ENCODE data around the gene OR52N2.

Gene OR52N2

GRCh38 chr11:5833446-5833845 lies 24.7 kb downstream of the OR52N2 start:
- Histone ChIP-seq H4K20me1 (ENCODE audit: insufficient read depth) (no peaks in the 10 kb centered on the region), H3K27me3 (ENCODE audit: insufficient read depth, low read depth) (no peaks in the 10 kb centered on the region), H3K79me2 (ENCODE audit: insufficient read depth, low read depth) (no peaks in the 10 kb centered on the region), H3K27ac (no peak overlapping the region), H3K4me3 (IDR thresholded peaks at IDR 0.05; ENCODE audit: insufficient read depth, low read depth, low read length) (no peak overlapping the region), H3K36me3 (ENCODE audit: insufficient read depth) (no peaks in the 10 kb centered on the region), H3K4me2 (no peak overlapping the region), H3K4me1 (ENCODE audit: low read depth, poor library complexity, severe bottlenecking) (no peaks in the 10 kb centered on the region), H3K9ac (no peak overlapping the region), H2AFZ (ENCODE audit: low read depth) (no peak overlapping the region)
- TF ChIP-seq CTCF (conservative IDR thresholded peaks at IDR 0.05; ENCODE audit: low read depth, low read length): no peak

GRCh38 chr11:5837695-5838094 lies 29.0 kb downstream of the OR52N2 start:
- no peak for TF ChIP-seq CTCF (conservative IDR thresholded peaks at IDR 0.05; ENCODE audit: low read depth, low read length)
- Histone ChIP-seq H3K9ac (no peak overlapping the region), H3K4me2 (no peak overlapping the region)

GRCh38 chr11:5841797-5842196 lies 33.1 kb downstream of the OR52N2 start, which contains the start of gene OR52E6:
OR52E6 (minus strand) TSS chr11:5841897; CDS start chr11:5841897, 0 bp downstream.
- Histone ChIP-seq H3K9ac (no peak within 1 kb of the TSS), H3K4me2 (no peak within 1 kb of the TSS), H3K4me3 (IDR thresholded peaks at IDR 0.05; ENCODE audit: insufficient read depth, low read depth, low read length) (no peak within 1 kb of the TSS), H3K27ac (no peak within 1 kb of the TSS), H3K4me1 (ENCODE audit: low read depth, poor library complexity, severe bottlenecking) (no peaks in the 10 kb centered on the region), H4K20me1 (ENCODE audit: insufficient read depth) (no peaks in the 10 kb centered on the region), H3K36me3 (ENCODE audit: insufficient read depth) (no peaks in the 10 kb centered on the region), H3K27me3 (ENCODE audit: insufficient read depth, low read depth) (no peaks in the 10 kb centered on the region), H3K79me2 (ENCODE audit: insufficient read depth, low read depth) (no peaks in the 10 kb centered on the region), H2AFZ (ENCODE audit: low read depth) (no peak within 1 kb of the TSS)
- no peak for TF ChIP-seq CTCF (conservative IDR thresholded peaks at IDR 0.05; ENCODE audit: low read depth, low read length)

More at GRCh38 chr11:5837695-5838094, 29.0 kb downstream of the OR52N2 start:
- Histone ChIP-seq H3K4me3 (IDR thresholded peaks at IDR 0.05; ENCODE audit: insufficient read depth, low read depth, low read length) (no peak overlapping the region), H4K20me1 (ENCODE audit: insufficient read depth) (no peaks in the 10 kb centered on the region), H3K4me1 (ENCODE audit: low read depth, poor library complexity, severe bottlenecking) (no peaks in the 10 kb centered on the region), H3K36me3 (ENCODE audit: insufficient read depth) (no peaks in the 10 kb centered on the region), H2AFZ (ENCODE audit: low read depth) (no peak overlapping the region), H3K27me3 (ENCODE audit: insufficient read depth, low read depth) (no peaks in the 10 kb centered on the region), H3K79me2 (ENCODE audit: insufficient read depth, low read depth) (no peaks in the 10 kb centered on the region), H3K27ac (no peak overlapping the region)

GRCh38 chr11:5846701-5847100 lies 38.0 kb downstream of the OR52N2 start:
- no peak for TF ChIP-seq CTCF (conservative IDR thresholded peaks at IDR 0.05; ENCODE audit: low read depth, low read length)
- no peaks in the 10 kb centered on the region for H3K36me3 ChIP-seq (ENCODE audit: insufficient read depth)
- no peaks in the 10 kb centered on the region for H3K4me1 ChIP-seq (ENCODE audit: low read depth, poor library complexity, severe bottlenecking)
- H3K4me2 ChIP-seq: no peak overlapping the region
- H3K27me3 ChIP-seq (ENCODE audit: insufficient read depth, low read depth): no peaks in the 10 kb centered on the region
- H3K27ac ChIP-seq: no peak overlapping the region
- no peak overlapping the region for H2AFZ ChIP-seq (ENCODE audit: low read depth)
- no peaks in the 10 kb centered on the region for H4K20me1 ChIP-seq (ENCODE audit: insufficient read depth)
- no peak overlapping the region for H3K4me3 ChIP-seq (IDR thresholded peaks at IDR 0.05; ENCODE audit: insufficient read depth, low read depth, low read length)
- no peaks in the 10 kb centered on the region for H3K79me2 ChIP-seq (ENCODE audit: insufficient read depth, low read depth)
- H3K9ac ChIP-seq: no peak overlapping the region
